GM19035 (cell line): ENCODE measurements around the gene LUZP2.

ENCODE experiments used
- ATAC-seq: cut with Tn5 transposase; IDR thresholded peaks from one replicate; pipeline ENCODE4 v1.9.1; 2021; ENCODE audit not compliant: unreplicated experiment

The LUZP2 gene

GRCh38 chr11:24628224-24628776 lies 131.4 kb downstream of the LUZP2 start:
- ATAC-seq, result no peak

- ATAC-seq, result no peak
These were observed 137.8 kb downstream of the LUZP2 start for GRCh38 chr11:24634606-24635160.

- no peak for ATAC-seq
These were observed 138.9 kb downstream of the LUZP2 start for GRCh38 chr11:24635588-24636290.

- ATAC-seq, result no peak
These were observed 139.4 kb downstream of the LUZP2 start for GRCh38 chr11:24636291-24636629.

GRCh38 chr11:24637520-24637919 lies 140.7 kb downstream of the LUZP2 start:
- ATAC-seq, result no peak

- no peak for ATAC-seq
These were observed 145.8 kb downstream of the LUZP2 start for GRCh38 chr11:24642648-24643047.

DNA sequence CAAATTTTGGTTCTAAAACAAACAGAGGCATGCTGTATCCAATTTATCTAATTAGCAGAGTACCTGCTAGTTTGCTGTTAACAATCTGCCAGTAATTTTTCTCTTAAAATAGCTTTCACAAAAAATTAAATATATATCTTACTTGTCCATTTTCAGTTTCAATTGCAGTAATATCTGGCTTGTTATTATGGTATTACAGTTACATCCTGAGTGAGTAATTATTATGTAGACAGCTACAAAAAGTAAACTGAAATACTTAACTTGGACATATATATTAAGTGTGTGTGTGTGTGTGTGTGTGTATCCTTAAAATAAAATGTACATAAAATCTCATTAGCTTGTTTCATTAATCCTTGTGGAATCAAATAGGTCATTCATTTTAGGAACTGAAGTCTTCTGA lies 148.7 kb downstream of the LUZP2 start:
- no peak for ATAC-seq

DNA sequence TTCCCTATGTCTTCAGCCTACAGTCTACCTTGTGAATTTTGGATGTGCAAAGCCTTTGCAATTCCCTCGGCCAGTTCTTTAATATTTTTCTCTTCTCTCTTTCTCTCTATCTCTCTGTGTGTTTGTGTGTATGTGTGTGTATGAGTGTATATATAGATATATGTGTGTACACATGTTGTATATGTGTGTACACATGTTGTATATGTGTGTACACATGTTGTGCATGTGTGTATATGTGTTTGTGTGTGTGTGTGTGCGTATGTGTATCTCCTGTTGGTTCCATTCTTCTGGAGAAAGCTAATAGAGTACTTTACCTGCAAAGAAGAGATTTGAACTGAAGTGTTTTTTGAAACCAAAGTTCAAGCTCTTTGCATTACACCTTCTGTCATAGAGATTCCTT lies 155.0 kb downstream of the LUZP2 start:
- ATAC-seq, result no peak

- ATAC-seq, result no peak
These were observed 157.0 kb downstream of the LUZP2 start for GRCh38 chr11:24653901-24654300.

DNA sequence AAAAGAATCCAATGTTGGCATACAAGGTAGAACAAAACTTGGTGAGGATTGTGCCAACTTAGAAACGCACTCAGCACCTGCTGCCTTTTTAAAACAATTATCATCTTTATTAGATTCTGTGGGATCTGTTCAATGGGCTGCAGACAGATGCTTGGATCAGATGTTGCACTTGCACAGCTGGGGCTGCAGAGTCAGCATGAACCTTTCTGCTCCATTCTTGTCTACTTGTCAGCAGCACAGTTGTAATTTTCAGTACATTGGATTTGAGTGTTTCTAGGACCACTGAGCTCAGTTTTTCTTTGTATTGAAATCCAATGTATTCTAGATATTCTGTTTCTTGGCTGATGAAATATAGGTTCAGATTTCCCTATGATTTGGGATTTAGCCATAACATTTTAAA lies 164.5 kb downstream of the LUZP2 start:
- ATAC-seq, result no peak

- ATAC-seq, result no peak
These were observed 167.5 kb downstream of the LUZP2 start for GRCh38 chr11:24664399-24664798.

GRCh38 chr11:24667353-24667968 lies 170.6 kb downstream of the LUZP2 start:
- ATAC-seq, result no peak

- no peak for ATAC-seq
These were observed 182.0 kb downstream of the LUZP2 start for GRCh38 chr11:24678703-24679348.

GRCh38 chr11:24679821-24680351 lies 183.0 kb downstream of the LUZP2 start:
- ATAC-seq, result no peak

GRCh38 chr11:24683583-24683982 lies 186.7 kb downstream of the LUZP2 start:
- no peak for ATAC-seq

GRCh38 chr11:24685821-24686220 lies 189.0 kb downstream of the LUZP2 start:
- ATAC-seq, result no peak

DNA sequence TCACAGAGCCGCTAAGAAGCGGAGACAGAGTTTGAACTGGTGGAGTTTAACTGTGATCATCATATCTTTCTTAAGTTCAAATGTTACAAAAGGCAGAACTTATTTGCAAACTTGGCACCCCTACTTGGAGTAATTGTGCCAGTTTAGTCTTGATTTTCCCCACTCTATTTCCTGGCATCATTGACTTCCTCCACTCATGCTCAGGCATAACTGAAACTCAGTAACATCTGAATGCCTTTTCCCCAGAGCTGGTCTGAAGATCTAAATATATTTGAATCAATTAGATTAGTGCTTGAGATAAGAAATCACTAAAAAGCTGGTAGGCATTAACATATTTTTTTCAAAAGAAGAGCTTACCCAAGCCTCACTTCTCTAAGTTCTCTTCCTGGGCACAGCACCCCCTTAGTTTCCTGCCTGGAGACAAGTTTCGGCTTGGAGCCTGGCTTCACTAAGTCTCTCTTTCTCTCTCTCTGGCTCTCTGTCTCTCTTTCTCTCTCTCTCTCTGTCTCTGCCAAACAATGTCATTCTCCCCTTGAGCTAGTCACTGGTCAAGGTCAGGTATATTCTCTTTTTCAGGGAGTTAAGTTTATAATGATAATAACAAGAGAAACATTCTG lies 190.8 kb downstream of the LUZP2 start:
- ATAC-seq, result no peak

GRCh38 chr11:24688981-24689380 lies 192.1 kb downstream of the LUZP2 start:
- ATAC-seq, result no peak

GRCh38 chr11:24697522-24698111 lies 200.8 kb downstream of the LUZP2 start:
- ATAC-seq, result no peak

GRCh38 chr11:24704716-24705115 lies 207.9 kb downstream of the LUZP2 start:
- no peak for ATAC-seq

GRCh38 chr11:24705474-24705873 lies 208.6 kb downstream of the LUZP2 start:
- ATAC-seq, result no peak
